Adrenal gland (tissue), 12 donors: Measurements from ENCODE around the gene MACROH2A1. TPM values are rescaled to one million over a fixed set of nuclear protein-coding genes. Genes with fewer than 3 reads are reported as not detected.

Experiments used
- DNase-seq, 7 donors: peaks; one replicate each; pipeline ENCODE4 v3.0.0-alpha.2; 2019 to 2020
- H3K27ac ChIP-seq, 5 donors: fragments of 200-600 bp; sonication (generic) in 4 of 5; 1 replicate in 3 of 5; 2 replicates in 2 of 5; pipeline versions ENCODE4 v1.5.1 to v1.8.0; 2016 to 2020; ENCODE audit warnings: mild to moderate bottlenecking in 1 of 5
- H3K27me3 ChIP-seq: fragments of 200-600 bp; 2 replicates; pipeline ENCODE4 v1.8.0; 2021
- H3K36me3 ChIP-seq, 2 donors: fragments of 200-600 bp; replicated peaks in 1 of 2; 1 replicate in 1 of 2; 2 replicates in 1 of 2; pipeline versions ENCODE4 v1.5.1 to v1.8.0; 2018 to 2022
- H3K4me1 ChIP-seq, 2 donors: fragments of 200-600 bp; replicated peaks in 1 of 2; 1 replicate in 1 of 2; 2 replicates in 1 of 2; pipeline versions ENCODE4 v1.5.1 to v1.8.0; 2018 to 2021
- H3K4me3 ChIP-seq, 4 donors: fragments of 200-600 bp; sonication (generic) in 3 of 4; one replicate each; pipeline ENCODE4 v1.5.1; 2016 to 2018
- H3K9me3 ChIP-seq, 3 donors: fragments of 200-600 bp; sonication (generic) in 1 of 3; replicated peaks in 1 of 3; 1 replicate in 2 of 3; 2 replicates in 1 of 3; pipeline versions ENCODE4 v1.5.1 to v1.8.0; 2016 to 2021
- POLR2A ChIP-seq, 2 donors: fragments of 450-650 bp; IDR thresholded peaks; one replicate each; pipeline ENCODE4 v1.6.1; 2017; ENCODE audit warnings: antibody characterized with exemption in 2 of 2, mild to moderate bottlenecking in 2 of 2, moderate library complexity in 1 of 2
- WGBS, 4 donors: extraction: QIAGEN DNeasy Blood & Tissue Kit in 2 of 4; methylation state at CpG; one replicate each; pipeline versions ENCODE4 v1.1.5 to v1.1.7; 2013 to 2017; 5-methylcytosine and 5-hydroxymethylcytosine counted together
- intact Hi-C, 2 donors: fragments of 100-400 bp; cut with DNase I; formaldehyde crosslinking; loops; one replicate each; pipeline versions ENCODE4 v1.14.1 to v1.15.0; 2022 to 2023
- polyA plus RNA-seq, 3 donors: library from polyadenylated mRNA; stranded (reverse); fragments of 200-250 nt in 2 of 3; fragments of 350-450 nt in 1 of 3; fragmentation: Illumina TruSeq in 1 of 3; extraction: RNeasy Lipid Tissue Mini Kit (QIAGEN cat#74804) in 1 of 3; gene quantifications; one replicate each; pipeline ENCODE4 v1.2.3, GENCODE V29; 2013 to 2014
- total RNA-seq, 9 donors: library from RNA; depleted of rRNA in 4 of 9; stranded (reverse); fragments of >200 nt in 4 of 9; fragments of 120-200 nt in 1 of 9; fragmentation: NEBNext Ultra II Directional in 1 of 9; extraction: Animal tissue kit (Norgen Biotek cat#: 25700) in 1 of 9; gene quantifications; one replicate each; pipeline versions ENCODE4 v1.1.0 to v1.2.4, GENCODE V29; 2013 to 2023
- TF ChIP-seq, protein P1 (sequence below), 6 experiments: fragments of 450-650 bp in 4 of 6; fragments of 200-600 bp in 2 of 6; sonication (generic) in 1 of 6; IDR thresholded peaks; 1 replicate in 5 of 6; 2 replicates in 1 of 6; pipeline versions ENCODE4 v1.5.1 to v1.8.0; 2016 to 2021; ENCODE audit warnings: antibody characterized with exemption in 6 of 6, mild to moderate bottlenecking in 2 of 6, moderate library complexity in 1 of 6
- donor health status: healthy with polysubstance abuse.
- donor health status: Bipolar disorder and iron deficiency.
- donor health status: DM: yes; HTN: yes; CAD: no.
- donor health status: DM: no; HTN: no; CAD: no.
- donor health status: DM: no; HTN: no; CAD: no.
- donor health status: DM: yes; HTN: yes; CAD: no.

The MACROH2A1 gene
- total and polyA plus RNA-seq, 12 donors, result 77.2 to 241 (median 144) TPM

- intact Hi-C loops, result no loop called here
- peak overlapping the region in 1 of 5 donors; percentile 47 for H3K27ac ChIP-seq
- 49 to 69% (median 56%) methylated on average over 6 to 13 of the region's 13 CpGs for WGBS, 4 donors
- peak in 6 of 7 donors; percentile 73 to 89 (median 82) for DNase-seq
- H3K9me3 ChIP-seq, result no peaks in the 10 kb centered on the region
- H3K36me3 ChIP-seq, result no peaks in the 10 kb centered on the region
- H3K27me3 ChIP-seq, result peaks cover 4% of the 10 kb centered on the region
- no peak for TF ChIP-seq POLR2A (IDR thresholded peaks at IDR 0.05)
- TF ChIP-seq, protein P1, sequence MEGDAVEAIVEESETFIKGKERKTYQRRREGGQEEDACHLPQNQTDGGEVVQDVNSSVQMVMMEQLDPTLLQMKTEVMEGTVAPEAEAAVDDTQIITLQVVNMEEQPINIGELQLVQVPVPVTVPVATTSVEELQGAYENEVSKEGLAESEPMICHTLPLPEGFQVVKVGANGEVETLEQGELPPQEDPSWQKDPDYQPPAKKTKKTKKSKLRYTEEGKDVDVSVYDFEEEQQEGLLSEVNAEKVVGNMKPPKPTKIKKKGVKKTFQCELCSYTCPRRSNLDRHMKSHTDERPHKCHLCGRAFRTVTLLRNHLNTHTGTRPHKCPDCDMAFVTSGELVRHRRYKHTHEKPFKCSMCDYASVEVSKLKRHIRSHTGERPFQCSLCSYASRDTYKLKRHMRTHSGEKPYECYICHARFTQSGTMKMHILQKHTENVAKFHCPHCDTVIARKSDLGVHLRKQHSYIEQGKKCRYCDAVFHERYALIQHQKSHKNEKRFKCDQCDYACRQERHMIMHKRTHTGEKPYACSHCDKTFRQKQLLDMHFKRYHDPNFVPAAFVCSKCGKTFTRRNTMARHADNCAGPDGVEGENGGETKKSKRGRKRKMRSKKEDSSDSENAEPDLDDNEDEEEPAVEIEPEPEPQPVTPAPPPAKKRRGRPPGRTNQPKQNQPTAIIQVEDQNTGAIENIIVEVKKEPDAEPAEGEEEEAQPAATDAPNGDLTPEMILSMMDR (IDR thresholded peaks at IDR 0.05), result no peak
- no peak overlapping the region for H3K4me3 ChIP-seq
- no peaks in the 10 kb centered on the region for H3K4me1 ChIP-seq
Observed at GRCh38 chr5:135437796-135438560, 38.9 kb upstream of the MACROH2A1 start.

GRCh38 chr5:135437422-135437795 lies 38.4 kb upstream of the MACROH2A1 start:
- no peak for TF ChIP-seq POLR2A (IDR thresholded peaks at IDR 0.05)
- TF ChIP-seq, protein P1 (IDR thresholded peaks at IDR 0.05), result no peak
- peak in 3 of 7 donors; percentile 35 to 53 (median 47) for DNase-seq
- no peaks in the 10 kb centered on the region for H3K9me3 ChIP-seq
- intact Hi-C loops, result no loop called here
- no peak overlapping the region for H3K4me3 ChIP-seq
- WGBS, 4 donors, result 65 to 76% (median 74%) methylated on average over 6 to 7 of the region's 7 CpGs
- H3K4me1 ChIP-seq, result no peaks in the 10 kb centered on the region
- H3K27ac ChIP-seq, result peak overlapping the region in 1 of 5 donors; percentile 47
- H3K36me3 ChIP-seq, result no peaks in the 10 kb centered on the region
- peaks cover 4% of the 10 kb centered on the region for H3K27me3 ChIP-seq

DNA sequence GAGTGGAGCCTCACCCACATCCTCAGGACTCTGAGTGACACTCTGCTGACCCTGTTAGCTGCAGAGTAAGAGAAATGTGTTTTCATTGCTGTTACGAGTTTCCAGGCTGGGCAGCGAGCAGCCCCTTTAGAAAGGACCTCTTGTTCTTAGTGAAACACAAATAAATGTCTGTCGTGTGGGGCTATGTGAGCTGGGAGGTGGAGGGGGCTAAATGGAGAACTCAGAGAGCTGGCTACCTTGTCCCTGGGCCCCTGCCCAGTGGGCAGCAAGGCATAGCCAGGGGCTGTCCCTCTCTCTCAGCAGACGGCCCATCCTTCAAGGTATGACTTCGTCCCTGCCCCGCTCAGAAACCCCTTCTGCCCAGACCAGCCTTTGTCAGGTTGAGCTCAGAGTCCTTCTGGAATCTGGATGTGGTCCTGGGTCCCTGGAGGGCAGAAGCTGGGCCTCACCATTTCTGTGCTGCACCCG lies 38.0 kb upstream of the MACROH2A1 start:
- peak overlapping the region in 1 of 5 donors; percentile 4 for H3K27ac ChIP-seq
- no peaks in the 10 kb centered on the region for H3K4me1 ChIP-seq
- H3K4me3 ChIP-seq, result no peak overlapping the region
- H3K9me3 ChIP-seq, result no peaks in the 10 kb centered on the region
- WGBS, 4 donors, result 62 to 68% (median 63%) methylated on average over 5 to 7 of the region's 7 CpGs
- H3K36me3 ChIP-seq, result no peaks in the 10 kb centered on the region
- intact Hi-C loops, result no loop called here
- peaks cover 4% of the 10 kb centered on the region for H3K27me3 ChIP-seq
- TF ChIP-seq, protein P1 (IDR thresholded peaks at IDR 0.05), result no peak
- no peak for TF ChIP-seq POLR2A (IDR thresholded peaks at IDR 0.05)
- DNase-seq, result no peak

- WGBS, 4 donors, result 79 to 83% (median 81%) methylated on average over 2 to 9 of the region's 9 CpGs
- Histone ChIP-seq H3K27me3 (peaks cover 4% of the 10 kb centered on the region), H3K27ac (no peak overlapping the region), H3K4me3 (no peak overlapping the region), H3K9me3 (no peaks in the 10 kb centered on the region), H3K4me1 (no peaks in the 10 kb centered on the region), H3K36me3 (no peaks in the 10 kb centered on the region)
- TF ChIP-seq, protein P1 (IDR thresholded peaks at IDR 0.05), result no peak
- no peak for TF ChIP-seq POLR2A (IDR thresholded peaks at IDR 0.05)
- DNase-seq, result peak in 1 of 7 donors; percentile 37
- intact Hi-C loops, result no loop called here
Observed at GRCh38 chr5:135435467-135436330, 36.7 kb upstream of the MACROH2A1 start.
